SH-SY5Y (cell line): ENCODE results near the gene HMOX1.

ENCODE experiments used
- GATA2 ChIP-seq: IDR thresholded peaks from 2 replicates; pipeline ENCODE4 v1.6.1; 2011; ENCODE audit warnings: mild to moderate bottlenecking, low read depth, low read length
- GATA3 ChIP-seq: IDR thresholded peaks from 2 replicates; pipeline ENCODE4 v1.6.1; 2011; ENCODE audit warnings: low read depth, mild to moderate bottlenecking, low read length, moderate library complexity

GRCh38 chr22:35440129-35440528 is 59.2 kb downstream of the HMOX1 start:
- TF ChIP-seq GATA2 (no peak), GATA3 (no peak)
